Measurements from ENCODE around the gene DISP3.

Gene DISP3

GRCh38 chr1:11536573-11537379 lies 57.8 kb downstream of the DISP3 start:
- Histone ChIP-seq H3K4me1 (ENCODE audit: control insufficient read depth in 1 of 2, insufficient read depth in 1 of 2, low read depth in 1 of 2, low read length in 1 of 2) (no peaks in the 10 kb centered on the region), H3K27ac (no peak overlapping the region), H3K36me3 (no peaks in the 10 kb centered on the region), H3K9me3 (no peaks in the 10 kb centered on the region), H3K4me3 (ENCODE audit: low read depth in 1 of 2, low read length in 1 of 2) (no peak overlapping the region), H3K27me3 (no peaks in the 10 kb centered on the region)
- TF ChIP-seq, protein P1, sequence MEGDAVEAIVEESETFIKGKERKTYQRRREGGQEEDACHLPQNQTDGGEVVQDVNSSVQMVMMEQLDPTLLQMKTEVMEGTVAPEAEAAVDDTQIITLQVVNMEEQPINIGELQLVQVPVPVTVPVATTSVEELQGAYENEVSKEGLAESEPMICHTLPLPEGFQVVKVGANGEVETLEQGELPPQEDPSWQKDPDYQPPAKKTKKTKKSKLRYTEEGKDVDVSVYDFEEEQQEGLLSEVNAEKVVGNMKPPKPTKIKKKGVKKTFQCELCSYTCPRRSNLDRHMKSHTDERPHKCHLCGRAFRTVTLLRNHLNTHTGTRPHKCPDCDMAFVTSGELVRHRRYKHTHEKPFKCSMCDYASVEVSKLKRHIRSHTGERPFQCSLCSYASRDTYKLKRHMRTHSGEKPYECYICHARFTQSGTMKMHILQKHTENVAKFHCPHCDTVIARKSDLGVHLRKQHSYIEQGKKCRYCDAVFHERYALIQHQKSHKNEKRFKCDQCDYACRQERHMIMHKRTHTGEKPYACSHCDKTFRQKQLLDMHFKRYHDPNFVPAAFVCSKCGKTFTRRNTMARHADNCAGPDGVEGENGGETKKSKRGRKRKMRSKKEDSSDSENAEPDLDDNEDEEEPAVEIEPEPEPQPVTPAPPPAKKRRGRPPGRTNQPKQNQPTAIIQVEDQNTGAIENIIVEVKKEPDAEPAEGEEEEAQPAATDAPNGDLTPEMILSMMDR (IDR thresholded peaks at IDR 0.05) = no peak

DNA sequence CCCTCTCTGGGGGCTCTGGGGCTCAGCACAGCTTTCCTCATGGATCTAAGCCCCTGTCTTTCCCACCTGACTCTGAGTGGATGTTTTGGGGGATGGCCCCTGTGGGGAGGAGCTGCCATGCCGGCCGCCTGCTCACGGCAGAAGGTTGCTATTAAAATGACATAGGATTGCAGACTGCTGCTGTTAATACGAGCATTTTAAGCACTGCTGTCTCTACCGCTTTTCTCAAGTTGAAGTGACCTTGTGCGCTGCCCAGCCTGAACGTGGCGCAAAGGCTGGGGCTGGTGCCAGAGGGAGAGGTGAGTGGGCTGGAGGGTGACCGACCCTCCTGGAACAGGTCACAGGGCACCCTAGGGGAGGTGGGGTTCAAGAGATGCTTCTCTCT lies 58.4 kb downstream of the DISP3 start:
- no peaks in the 10 kb centered on the region for H3K27me3 ChIP-seq
- TF ChIP-seq, protein P1 (IDR thresholded peaks at IDR 0.05) = no peak

GRCh38 chr1:11537854-11538591 lies 59.1 kb downstream of the DISP3 start:
- H3K4me1 ChIP-seq (ENCODE audit: control insufficient read depth in 1 of 2, insufficient read depth in 1 of 2, low read depth in 1 of 2, low read length in 1 of 2) = no peaks in the 10 kb centered on the region
- H3K36me3 ChIP-seq = no peaks in the 10 kb centered on the region
- H3K4me3 ChIP-seq (ENCODE audit: low read depth in 1 of 2, low read length in 1 of 2) = no peak overlapping the region
- H3K9me3 ChIP-seq = no peaks in the 10 kb centered on the region
- TF ChIP-seq, protein P1 (IDR thresholded peaks at IDR 0.05) = no peak
- H3K27ac ChIP-seq = no peak overlapping the region
- H3K27me3 ChIP-seq = no peaks in the 10 kb centered on the region

More for the DNA sequence above, 58.4 kb downstream of the DISP3 start:
- Histone ChIP-seq H3K4me3 (ENCODE audit: low read depth in 1 of 2, low read length in 1 of 2) (no peak overlapping the region), H3K9me3 (no peaks in the 10 kb centered on the region), H3K36me3 (no peaks in the 10 kb centered on the region), H3K27ac (no peak overlapping the region), H3K4me1 (ENCODE audit: control insufficient read depth in 1 of 2, insufficient read depth in 1 of 2, low read depth in 1 of 2, low read length in 1 of 2) (no peaks in the 10 kb centered on the region)

DNA sequence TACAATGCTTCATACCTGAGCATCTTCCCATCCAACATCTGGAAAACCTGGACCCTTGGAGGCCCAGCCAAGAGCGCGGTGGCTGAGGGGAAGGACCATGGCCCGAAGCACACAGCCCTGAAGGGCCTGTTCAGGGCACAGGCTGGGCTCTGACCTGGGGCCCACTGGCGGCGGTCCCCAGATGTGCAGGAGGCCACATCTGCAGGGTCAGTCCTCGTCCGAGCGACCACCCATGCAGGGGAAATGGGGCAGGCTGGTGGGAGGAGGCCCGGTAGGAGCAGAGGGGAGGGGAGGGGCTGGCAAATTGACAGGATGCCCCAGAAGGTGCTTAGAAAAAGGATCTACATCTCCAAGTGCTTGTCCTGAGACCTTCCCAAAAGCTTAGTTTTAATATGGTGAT lies 59.9 kb downstream of the DISP3 start:
- no peak overlapping the region for H3K4me3 ChIP-seq (ENCODE audit: low read depth in 1 of 2, low read length in 1 of 2)

GRCh38 chr1:11539850-11540772 lies 61.2 kb downstream of the DISP3 start:
- TF ChIP-seq, protein P1 (IDR thresholded peaks at IDR 0.05) = no peak
- Histone ChIP-seq H3K4me1 (ENCODE audit: control insufficient read depth in 1 of 2, insufficient read depth in 1 of 2, low read depth in 1 of 2, low read length in 1 of 2) (no peaks in the 10 kb centered on the region), H3K9me3 (no peaks in the 10 kb centered on the region), H3K4me3 (ENCODE audit: low read depth in 1 of 2, low read length in 1 of 2) (no peak overlapping the region), H3K36me3 (no peaks in the 10 kb centered on the region), H3K27ac (no peak overlapping the region), H3K27me3 (no peaks in the 10 kb centered on the region)

More for the DNA sequence above, 59.9 kb downstream of the DISP3 start:
- Histone ChIP-seq H3K9me3 (no peaks in the 10 kb centered on the region), H3K27me3 (no peaks in the 10 kb centered on the region), H3K27ac (no peak overlapping the region), H3K36me3 (no peaks in the 10 kb centered on the region), H3K4me1 (ENCODE audit: control insufficient read depth in 1 of 2, insufficient read depth in 1 of 2, low read depth in 1 of 2, low read length in 1 of 2) (no peaks in the 10 kb centered on the region)
- TF ChIP-seq, protein P1 (IDR thresholded peaks at IDR 0.05) = no peak

Data from neutrophil (primary cell).